Cardiac fibroblast (primary cell): ENCODE results near the gene MAFF.
"Not testable (repeated sequence)": the region's sequence is repeated elsewhere in the genome, so short reads cannot be mapped to it uniquely, and the experiment has no call there.

Experiments
- DNase-seq, 2 donors: peaks; one replicate each; pipeline versions ENCODE4 v3.0.0 to v3.0.0-alpha.2; 2010; ENCODE audit warnings: low read depth in 2 of 2
- H3K4me3 ChIP-seq, 2 donors: replicated peaks in 1 of 2; 1 replicate in 1 of 2; 2 replicates in 1 of 2; pipeline ENCODE4 v1.5.1; 2011; ENCODE audit warnings: low read depth in 2 of 2, low read length in 2 of 2, mild to moderate bottlenecking in 2 of 2, moderate library complexity in 1 of 2
- TF ChIP-seq, protein P1 (sequence below): IDR thresholded peaks from one replicate; pipeline ENCODE4 v1.5.1; 2011; ENCODE audit warnings: low read depth, mild to moderate bottlenecking, low read length, inconsistent platforms

MAFF gene

DNA sequence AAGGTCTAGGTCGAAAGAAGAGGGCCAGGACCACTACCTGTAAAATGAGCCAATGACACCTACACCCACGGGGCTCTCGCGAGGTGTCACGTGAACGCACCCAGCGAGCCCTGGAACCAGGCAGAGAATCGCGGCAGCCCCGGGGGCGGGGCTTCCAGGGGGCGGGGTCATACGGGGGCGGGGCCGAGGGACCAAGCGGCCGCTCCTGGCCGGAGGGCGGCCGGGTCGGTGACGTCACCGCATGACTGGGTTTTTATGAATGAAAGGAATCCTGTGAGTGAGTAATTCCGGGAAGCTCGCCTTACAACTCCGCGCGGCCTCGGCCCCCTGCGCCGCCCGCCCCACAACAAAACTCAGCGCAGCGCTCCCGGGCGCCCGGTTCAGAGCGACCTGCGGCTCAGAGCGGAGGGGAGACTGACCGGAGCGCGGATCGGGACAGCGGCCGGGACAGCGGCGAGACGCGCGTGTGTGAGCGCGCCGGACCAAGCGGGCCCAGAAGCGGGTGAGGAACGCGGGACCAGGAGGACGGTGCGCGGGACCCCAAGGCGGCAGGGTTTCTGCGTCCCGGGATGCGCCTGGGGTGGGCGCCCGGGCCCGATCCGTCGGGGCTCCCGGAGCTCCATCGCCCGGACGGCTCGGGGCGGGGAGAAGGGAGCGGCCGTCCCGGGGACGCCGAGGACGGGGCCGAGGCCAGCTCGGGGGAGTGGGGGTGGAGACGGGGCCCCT lies at the start of gene MAFF:
Gene MAFF, plus strand, starts transcription at position 284 of the 726 bp plus-strand sequence. CDS start 11,860 bp downstream, outside the sequence.
- DNase-seq: peak; percentile 99
- peak within 1 kb of the TSS; percentile 80 to 91 for H3K4me3 ChIP-seq
- TF ChIP-seq, protein P1, sequence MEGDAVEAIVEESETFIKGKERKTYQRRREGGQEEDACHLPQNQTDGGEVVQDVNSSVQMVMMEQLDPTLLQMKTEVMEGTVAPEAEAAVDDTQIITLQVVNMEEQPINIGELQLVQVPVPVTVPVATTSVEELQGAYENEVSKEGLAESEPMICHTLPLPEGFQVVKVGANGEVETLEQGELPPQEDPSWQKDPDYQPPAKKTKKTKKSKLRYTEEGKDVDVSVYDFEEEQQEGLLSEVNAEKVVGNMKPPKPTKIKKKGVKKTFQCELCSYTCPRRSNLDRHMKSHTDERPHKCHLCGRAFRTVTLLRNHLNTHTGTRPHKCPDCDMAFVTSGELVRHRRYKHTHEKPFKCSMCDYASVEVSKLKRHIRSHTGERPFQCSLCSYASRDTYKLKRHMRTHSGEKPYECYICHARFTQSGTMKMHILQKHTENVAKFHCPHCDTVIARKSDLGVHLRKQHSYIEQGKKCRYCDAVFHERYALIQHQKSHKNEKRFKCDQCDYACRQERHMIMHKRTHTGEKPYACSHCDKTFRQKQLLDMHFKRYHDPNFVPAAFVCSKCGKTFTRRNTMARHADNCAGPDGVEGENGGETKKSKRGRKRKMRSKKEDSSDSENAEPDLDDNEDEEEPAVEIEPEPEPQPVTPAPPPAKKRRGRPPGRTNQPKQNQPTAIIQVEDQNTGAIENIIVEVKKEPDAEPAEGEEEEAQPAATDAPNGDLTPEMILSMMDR: no peak

DNA sequence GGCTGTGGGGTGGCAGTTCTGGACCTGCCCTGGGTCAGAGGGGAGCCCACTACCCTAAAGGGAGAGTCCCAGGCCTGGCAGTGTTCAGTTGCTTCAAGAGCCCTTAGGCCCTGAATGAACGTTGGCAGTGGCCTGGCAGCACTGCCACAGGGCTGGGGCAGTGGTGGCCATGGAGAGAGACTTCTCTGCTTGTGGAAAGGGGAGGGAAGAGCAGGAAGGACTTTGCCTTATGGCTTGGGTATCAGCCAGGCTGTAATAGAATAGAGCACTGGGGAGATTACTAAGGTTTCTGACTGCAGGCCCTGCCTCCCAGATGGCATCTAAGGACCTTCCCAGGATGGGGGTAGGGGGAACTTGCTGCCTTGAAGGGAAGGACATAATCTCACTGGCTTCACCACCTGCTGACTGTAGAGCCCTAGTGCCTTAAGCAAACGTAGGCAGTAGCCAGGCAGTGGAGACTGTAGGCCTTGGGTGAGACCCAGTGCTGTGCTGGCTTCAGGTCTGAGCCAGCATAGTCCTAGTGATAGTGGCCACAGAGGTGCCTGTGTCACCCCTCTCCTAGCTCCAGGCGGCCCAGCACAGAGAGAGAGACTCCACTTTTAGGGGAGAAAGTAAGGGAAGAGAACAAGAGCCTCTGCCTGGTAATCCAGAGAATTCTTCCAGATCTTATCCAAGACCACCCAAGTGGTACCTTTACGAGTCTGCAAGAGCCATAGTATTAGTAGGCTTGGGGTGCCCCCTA lies 47.8 kb upstream of the MAFF start:
- no peak overlapping the region for H3K4me3 ChIP-seq
- TF ChIP-seq, protein P1: no peak
- no peak for DNase-seq

DNA sequence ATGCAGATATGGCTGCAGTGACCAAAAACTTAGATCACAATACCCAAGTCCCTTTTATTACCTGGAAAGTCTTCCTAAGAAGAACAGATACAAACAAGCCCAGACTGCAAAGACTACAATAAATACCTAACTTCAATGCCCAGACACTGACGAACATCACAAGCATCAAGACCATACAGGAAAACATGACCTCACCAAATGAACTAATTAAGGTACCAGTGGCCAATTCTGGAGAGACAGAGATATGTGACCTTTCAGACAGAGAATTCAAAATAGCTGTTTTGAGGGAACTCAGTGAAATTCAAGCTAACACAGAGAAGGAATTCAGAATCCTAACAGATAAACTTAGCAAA lies 47.3 kb upstream of the MAFF start:
- not testable (repeated sequence) for DNase-seq, H3K4me3 ChIP-seq

DNA sequence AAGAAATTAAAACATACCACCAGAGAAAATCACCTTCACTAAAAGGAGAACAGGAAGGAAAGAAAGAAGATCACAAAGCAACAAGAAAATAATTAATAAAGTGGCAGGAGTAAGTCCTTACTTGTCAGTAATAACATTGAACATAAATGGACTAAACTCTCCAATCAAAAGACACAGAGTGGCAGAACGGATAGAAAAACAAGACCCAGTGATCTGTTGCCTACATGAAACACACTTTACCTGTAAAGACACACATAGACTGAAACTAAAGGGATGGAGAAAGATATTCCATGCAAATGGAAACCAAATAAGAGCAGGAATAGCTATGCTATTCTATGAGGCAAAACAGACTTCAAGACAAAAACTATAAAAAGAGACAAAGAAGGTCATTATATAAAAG lies 46.1 kb upstream of the MAFF start:
- DNase-seq: no peak
- no peak overlapping the region for H3K4me3 ChIP-seq
- TF ChIP-seq, protein P1: no peak

DNA sequence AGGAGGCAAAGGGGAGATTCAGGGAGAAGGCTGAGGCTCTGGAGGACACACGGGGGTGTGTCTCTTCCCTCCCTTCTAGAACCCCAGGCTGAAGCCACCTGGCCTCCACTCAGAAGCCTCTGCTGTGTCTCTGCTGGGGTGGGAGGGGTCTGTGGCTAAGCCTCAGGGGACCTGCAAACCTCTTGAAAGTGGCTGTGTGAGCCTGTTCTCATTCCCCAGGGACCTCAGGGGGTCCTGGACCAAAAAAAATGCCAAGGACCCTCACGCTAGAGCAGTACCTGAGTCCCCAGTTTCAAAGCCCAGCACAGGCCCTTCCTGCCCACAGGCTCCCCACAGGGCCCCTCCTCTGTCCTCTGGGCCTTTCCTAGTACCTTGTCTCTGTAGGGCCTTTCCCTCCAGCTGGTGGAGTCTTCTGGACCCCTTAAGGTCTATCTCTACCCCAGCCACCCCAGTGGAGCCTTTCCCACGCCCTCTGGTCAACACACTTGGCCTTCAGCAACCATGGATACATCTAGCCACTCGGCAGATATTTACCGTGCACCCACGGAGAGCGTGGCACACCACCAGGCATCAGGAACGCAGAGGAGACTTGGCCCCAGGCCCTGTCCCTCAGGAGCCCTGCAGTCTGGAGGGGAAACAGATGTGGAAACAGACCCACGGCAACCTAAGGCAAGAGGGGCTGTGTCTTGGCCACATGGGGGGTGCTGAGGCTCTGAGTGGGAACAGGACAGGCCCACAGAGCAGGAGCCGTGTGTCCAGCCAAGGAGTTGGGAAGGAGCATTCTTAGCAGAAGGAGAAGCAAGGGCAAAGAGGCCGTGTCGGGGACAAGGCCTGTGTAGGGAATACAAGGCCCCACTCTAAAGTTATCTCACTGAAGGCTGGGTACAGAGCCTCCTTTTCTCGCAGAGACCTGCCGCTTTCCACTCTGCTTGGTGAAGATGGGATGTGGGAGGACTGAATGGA lies 38.6 kb upstream of the MAFF start:
- no peak overlapping the region for H3K4me3 ChIP-seq
- TF ChIP-seq, protein P1: no peak
- DNase-seq: no peak

DNA sequence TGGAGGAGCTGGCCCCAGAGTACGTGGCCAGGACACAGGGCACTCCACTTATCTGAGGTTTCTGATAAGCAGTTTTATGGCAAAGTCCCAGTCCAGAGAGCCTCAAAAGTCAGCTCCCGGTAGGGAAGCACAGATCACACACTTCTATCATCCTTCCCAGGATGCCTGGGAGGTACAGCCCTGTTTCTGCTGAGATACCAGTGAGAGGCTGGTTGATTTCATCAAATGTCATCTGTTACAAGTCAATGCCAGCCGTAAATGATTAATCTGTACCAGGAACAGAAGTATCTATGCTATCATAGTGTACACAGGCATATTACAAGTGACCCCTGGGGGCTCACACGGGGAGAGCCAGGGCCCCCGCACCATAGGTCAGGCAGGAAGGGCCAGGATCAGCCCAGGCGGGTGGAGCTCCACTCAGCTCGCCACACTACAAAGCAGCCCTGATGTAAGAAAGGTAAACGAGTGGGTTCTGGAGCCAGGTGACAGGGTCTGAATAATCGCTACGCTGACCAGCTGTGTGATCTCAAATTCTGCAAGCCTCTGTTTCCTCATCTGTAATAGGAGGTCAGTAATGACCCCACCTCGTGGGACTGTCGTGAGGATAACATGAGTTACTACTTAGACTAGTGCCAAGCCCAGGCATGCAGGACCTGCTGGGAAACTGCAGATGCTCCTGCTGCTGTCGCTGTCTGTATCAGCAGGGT lies 37.8 kb upstream of the MAFF start:
- DNase-seq: no peak
- H3K4me3 ChIP-seq: no peak overlapping the region
- TF ChIP-seq, protein P1: no peak
